Adrenal gland (tissue), 5 donors: ENCODE measurements around the gene SPTBN4.

ENCODE experiments used
- CTCF ChIP-seq, 6 experiments: fragments of 450-650 bp in 4 of 6; fragments of 200-600 bp in 2 of 6; sonication (generic) in 1 of 6; IDR thresholded peaks; 1 replicate in 5 of 6; 2 replicates in 1 of 6; pipeline versions ENCODE4 v1.5.1 to v1.8.0; 2016 to 2021; ENCODE audit warnings: antibody characterized with exemption in 6 of 6, mild to moderate bottlenecking in 2 of 6, moderate library complexity in 1 of 6
- POLR2A ChIP-seq, 2 donors: fragments of 450-650 bp; IDR thresholded peaks; one replicate each; pipeline ENCODE4 v1.6.1; 2017; ENCODE audit warnings: antibody characterized with exemption in 2 of 2, mild to moderate bottlenecking in 2 of 2, moderate library complexity in 1 of 2
- donor health status: DM: no; HTN: no; CAD: no.

- TF ChIP-seq CTCF (IDR thresholded peaks at IDR 0.05), result no peak
- TF ChIP-seq POLR2A (IDR thresholded peaks at IDR 0.05), result no peak
Measured at GRCh38 chr19:40623403-40624251, 156.8 kb downstream of the SPTBN4 start.
